Gastrocnemius medialis (tissue), 4 donors: ENCODE results near the gene VAT1L.

Source experiments
- CTCF ChIP-seq, 5 experiments: fragments of 450-650 bp in 3 of 5; fragments of 200-600 bp in 2 of 5; sonication (generic) in 2 of 5; IDR thresholded peaks in 4 of 5; conservative IDR thresholded peaks in 1 of 5; 1 replicate in 4 of 5; 2 replicates in 1 of 5; pipeline ENCODE4 v1.5.1; 2016 to 2019; ENCODE audit warnings: antibody characterized with exemption in 5 of 5, mild to moderate bottlenecking in 3 of 5, moderate library complexity in 3 of 5
- POLR2A ChIP-seq, 2 donors: fragments of 450-650 bp; IDR thresholded peaks; one replicate each; pipeline ENCODE4 v1.6.1; 2017; ENCODE audit warnings: antibody characterized with exemption in 2 of 2, mild to moderate bottlenecking in 2 of 2, moderate library complexity in 2 of 2

- no peak for TF ChIP-seq CTCF (IDR thresholded peaks at IDR 0.05 in 4 of 5, conservative IDR thresholded peaks at IDR 0.05 in 1 of 5)
- TF ChIP-seq POLR2A (IDR thresholded peaks at IDR 0.05), result no peak
Measured at GRCh38 chr16:77888871-77889270, 100.5 kb downstream of the VAT1L start.
